HEK293 (cell line): ENCODE results near the gene CTSD.

Experiments used
- CTCF ChIA-PET: fragments of 350-600 bp; formaldehyde crosslinking; extraction: SDS; loops from one replicate; lab custom pipeline; 2021; ENCODE audit warnings: antibody characterized with exemption; lab: Yijun Ruan, JAX
- POLR2A ChIA-PET: fragments of 300-600 bp; formaldehyde crosslinking; extraction: SDS; loops from one replicate; lab custom pipeline; 2020; ENCODE audit warnings: antibody characterized with exemption, inconsistent platforms; lab: Yijun Ruan, JAX
- H3K27ac ChIP-seq: fragments of 200-500 bp; sonication (Bioruptor generic); 2 replicates; pipeline ENCODE4 v1.5.1; 2014; ENCODE audit warnings: low read depth, low read length, control low read depth, inconsistent platforms; ENCODE audit errors: extremely low read depth
- H3K36me3 ChIP-seq, 2 experiments: fragments of 200-500 bp in 1 of 2; sonication (Bioruptor generic) in 1 of 2; 1 replicate in 1 of 2; 2 replicates in 1 of 2; pipeline ENCODE4 v1.5.1; 2014 to 2017; ENCODE audit warnings: inconsistent platforms in 2 of 2, low read length in 2 of 2; ENCODE audit not compliant: control insufficient read depth in 2 of 2, insufficient read depth in 1 of 2
- H3K4me1 ChIP-seq: fragments of 200-500 bp; sonication (Bioruptor generic); 2 replicates; pipeline ENCODE4 v1.5.1; 2014; ENCODE audit warnings: mild to moderate bottlenecking, low read length, inconsistent platforms; ENCODE audit not compliant: control insufficient read depth, insufficient read depth
- H3K4me3 ChIP-seq: 2 replicates; pipeline ENCODE4 v1.5.1; 2011; ENCODE audit warnings: low read depth, mild to moderate bottlenecking, control low read depth, low read length, moderate library complexity
- H3K9me3 ChIP-seq: fragments of 200-500 bp; sonication (Bioruptor generic); 2 replicates; pipeline ENCODE4 v1.5.1; 2014; ENCODE audit warnings: low read depth, low read length, inconsistent platforms; ENCODE audit not compliant: control insufficient read depth, insufficient read depth
- GLIS2 ChIP-seq: fragments of 450-650 bp; formaldehyde crosslinking; IDR thresholded peaks from 2 replicates; pipeline ENCODE4 v1.5.1; 2016; ENCODE audit warnings: missing biosample characterization, missing genetic modification characterization
- SCRT2 ChIP-seq: fragments of 450-650 bp; formaldehyde crosslinking; IDR thresholded peaks from 2 replicates; pipeline ENCODE4 v1.5.1; 2016; ENCODE audit warnings: missing biosample characterization, missing genetic modification characterization
- ZBTB8A ChIP-seq: fragments of 450-650 bp; formaldehyde crosslinking; IDR thresholded peaks from 2 replicates; pipeline ENCODE4 v1.5.1; 2016; ENCODE audit warnings: missing biosample characterization, missing genetic modification characterization
- ZFHX2 ChIP-seq: fragments of 450-650 bp; formaldehyde crosslinking; conservative IDR thresholded peaks from 2 replicates; pipeline ENCODE4 v1.5.1; 2016; ENCODE audit warnings: missing biosample characterization, missing genetic modification characterization
- ZNF433 ChIP-seq: fragments of 450-650 bp; formaldehyde crosslinking; IDR thresholded peaks from 2 replicates; pipeline ENCODE4 v1.5.1; 2016; ENCODE audit warnings: missing biosample characterization, missing genetic modification characterization, low read depth
- ZNF561 ChIP-seq: fragments of 450-650 bp; IDR thresholded peaks from 2 replicates; pipeline ENCODE4 v1.5.1; 2018; ENCODE audit warnings: missing biosample characterization, missing genetic modification characterization, borderline replicate concordance
- ZNF571 ChIP-seq: fragments of 450-650 bp; formaldehyde crosslinking; IDR thresholded peaks from 2 replicates; pipeline ENCODE4 v1.5.0; 2017; ENCODE audit warnings: missing biosample characterization, missing genetic modification characterization
- ZSCAN16 ChIP-seq: fragments of 450-650 bp; formaldehyde crosslinking; IDR thresholded peaks from 2 replicates; pipeline ENCODE4 v1.5.1; 2016; ENCODE audit warnings: missing biosample characterization, missing genetic modification characterization
- TF ChIP-seq, protein P1 (sequence below): IDR thresholded peaks from 2 replicates; pipeline ENCODE4 v1.6.1; 2011; ENCODE audit warnings: mild to moderate bottlenecking, low read depth, low read length, borderline replicate concordance

CTSD gene

DNA sequence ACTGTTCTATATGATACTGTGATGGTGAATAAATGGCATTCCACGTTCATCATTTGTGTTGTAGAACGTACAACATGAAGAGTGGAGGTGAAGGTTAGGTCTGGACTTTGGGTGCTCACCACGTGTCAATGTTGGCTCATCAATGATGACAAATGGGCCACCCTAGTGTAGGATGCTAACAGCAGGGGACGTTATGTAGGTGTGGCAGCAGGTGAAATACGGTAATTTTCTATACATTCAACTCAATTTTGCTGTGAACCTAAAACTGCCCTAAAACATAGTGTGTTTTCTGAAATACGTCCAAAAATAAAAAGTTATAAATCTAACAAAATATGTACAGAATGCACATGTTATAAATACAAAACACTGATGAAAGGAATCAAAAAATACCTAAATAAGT, 60.6 kb downstream of the CTSD start:
- POLR2A ChIA-PET: no interaction called here
- H3K9me3 ChIP-seq: no peaks in the 10 kb centered on the region
- CTCF ChIA-PET: interaction anchor here (6.2 kb wide), 1 partner anchor 130 kb away, joined by 38 read pairs; the partner anchor contains the start of gene SYT8

More for the DNA sequence above, 60.6 kb downstream of the CTSD start:
- H3K27ac ChIP-seq: no peak overlapping the region
- TF ChIP-seq SCRT2 (tag by site-specific recombination) (no peak), ZNF433 (tag by site-specific recombination) (no peak), ZNF561 (tag by site-specific recombination) (no peak), ZSCAN16 (no peak), ZNF571 (tag by site-specific recombination) (no peak), GLIS2 (tag by site-specific recombination) (no peak), ZFHX2 (no peak), ZBTB8A (tag by site-specific recombination) (no peak)
- TF ChIP-seq, protein P1, sequence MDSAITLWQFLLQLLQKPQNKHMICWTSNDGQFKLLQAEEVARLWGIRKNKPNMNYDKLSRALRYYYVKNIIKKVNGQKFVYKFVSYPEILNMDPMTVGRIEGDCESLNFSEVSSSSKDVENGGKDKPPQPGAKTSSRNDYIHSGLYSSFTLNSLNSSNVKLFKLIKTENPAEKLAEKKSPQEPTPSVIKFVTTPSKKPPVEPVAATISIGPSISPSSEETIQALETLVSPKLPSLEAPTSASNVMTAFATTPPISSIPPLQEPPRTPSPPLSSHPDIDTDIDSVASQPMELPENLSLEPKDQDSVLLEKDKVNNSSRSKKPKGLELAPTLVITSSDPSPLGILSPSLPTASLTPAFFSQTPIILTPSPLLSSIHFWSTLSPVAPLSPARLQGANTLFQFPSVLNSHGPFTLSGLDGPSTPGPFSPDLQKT: no peak
- no peaks in the 10 kb centered on the region for H3K36me3 ChIP-seq
- H3K4me1 ChIP-seq: no peaks in the 10 kb centered on the region
- no peak overlapping the region for H3K4me3 ChIP-seq
